ENCODE data around the gene CDCP2.

GRCh38 chr1:54200519-54200997 is 47.8 kb upstream of the CDCP2 start:
- TF ChIP-seq YY1 (IDR thresholded peaks at IDR 0.05; ENCODE audit: low read depth, low read length) (no peak), RFX5 (IDR thresholded peaks at IDR 0.05; ENCODE audit: borderline replicate concordance, low read depth, low read length) (no peak), EGR1 (IDR thresholded peaks at IDR 0.05; ENCODE audit: borderline replicate concordance, low read depth, low read length) (no peak), EZH2 (IDR thresholded peaks at IDR 0.05; ENCODE audit: low read depth, low read length, severe bottlenecking) (no peak), JUN (IDR thresholded peaks at IDR 0.05; ENCODE audit: low read depth, low read length) (no peak), KDM1A (IDR thresholded peaks at IDR 0.05; ENCODE audit: borderline replicate concordance, low read length) (no peak), SP4 (IDR thresholded peaks at IDR 0.05; ENCODE audit: low read length) (no peak), RAD21 (IDR thresholded peaks at IDR 0.05 in 1 of 2, conservative IDR thresholded peaks at IDR 0.05 in 1 of 2; ENCODE audit: low read depth in 2 of 2, low read length in 2 of 2) (no peak), SUZ12 (IDR thresholded peaks at IDR 0.05; ENCODE audit: low read length) (no peak), CHD2 (IDR thresholded peaks at IDR 0.05; ENCODE audit: low read length) (no peak), POLR2A (IDR thresholded peaks at IDR 0.05; ENCODE audit: control extremely low read depth in 1 of 2, low read depth in 2 of 2, low read length in 2 of 2) (no peak)
- TF ChIP-seq, protein P1, sequence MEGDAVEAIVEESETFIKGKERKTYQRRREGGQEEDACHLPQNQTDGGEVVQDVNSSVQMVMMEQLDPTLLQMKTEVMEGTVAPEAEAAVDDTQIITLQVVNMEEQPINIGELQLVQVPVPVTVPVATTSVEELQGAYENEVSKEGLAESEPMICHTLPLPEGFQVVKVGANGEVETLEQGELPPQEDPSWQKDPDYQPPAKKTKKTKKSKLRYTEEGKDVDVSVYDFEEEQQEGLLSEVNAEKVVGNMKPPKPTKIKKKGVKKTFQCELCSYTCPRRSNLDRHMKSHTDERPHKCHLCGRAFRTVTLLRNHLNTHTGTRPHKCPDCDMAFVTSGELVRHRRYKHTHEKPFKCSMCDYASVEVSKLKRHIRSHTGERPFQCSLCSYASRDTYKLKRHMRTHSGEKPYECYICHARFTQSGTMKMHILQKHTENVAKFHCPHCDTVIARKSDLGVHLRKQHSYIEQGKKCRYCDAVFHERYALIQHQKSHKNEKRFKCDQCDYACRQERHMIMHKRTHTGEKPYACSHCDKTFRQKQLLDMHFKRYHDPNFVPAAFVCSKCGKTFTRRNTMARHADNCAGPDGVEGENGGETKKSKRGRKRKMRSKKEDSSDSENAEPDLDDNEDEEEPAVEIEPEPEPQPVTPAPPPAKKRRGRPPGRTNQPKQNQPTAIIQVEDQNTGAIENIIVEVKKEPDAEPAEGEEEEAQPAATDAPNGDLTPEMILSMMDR (IDR thresholded peaks at IDR 0.05; ENCODE audit: control extremely low read depth in 1 of 3, insufficient read depth in 1 of 3, low read depth in 1 of 3, low read length in 3 of 3): no peak

Data from H1 (cell line).